ENCODE results near the gene ARL13A.
"Not testable (repeated sequence)": the region's sequence is repeated elsewhere in the genome, so short reads cannot be mapped to it uniquely, and the experiment has no call there.

ARL13A gene

GRCh38 chrX:100969408-100969807, at the start of gene ARL13A:
TSS of gene ARL13A (plus strand) at chrX:100969708. CDS start at chrX:100973690, 3,982 bp downstream.
- DNase-seq (ENCODE audit: low read depth), result no peak

- no peak for DNase-seq (ENCODE audit: low read depth)
Observed at GRCh38 chrX:100924375-100924774, 45.1 kb upstream of the ARL13A start.

- DNase-seq (ENCODE audit: low read depth), result no peak
Observed at GRCh38 chrX:100926453-100926852, 43.1 kb upstream of the ARL13A start.

GRCh38 chrX:100928660-100929613, 40.6 kb upstream of the ARL13A start, which contains the start of gene XKRX:
TSS of gene XKRX (minus strand) at chrX:100928917. CDS start at chrX:100928304, 613 bp downstream.
- DNase-seq (ENCODE audit: low read depth), result no peak

GRCh38 chrX:100931218-100931924, 38.1 kb upstream of the ARL13A start:
- DNase-seq (ENCODE audit: low read depth), result no peak

- DNase-seq (ENCODE audit: low read depth), result no peak
Observed at GRCh38 chrX:100931925-100932285, 37.6 kb upstream of the ARL13A start.

GRCh38 chrX:100935767-100936166, 33.7 kb upstream of the ARL13A start:
- no peak for DNase-seq (ENCODE audit: low read depth)

- DNase-seq (ENCODE audit: low read depth), result no peak
Observed at GRCh38 chrX:100939333-100939732, 30.2 kb upstream of the ARL13A start.

- no peak for DNase-seq (ENCODE audit: low read depth)
Observed at GRCh38 chrX:100944601-100945000, 24.9 kb upstream of the ARL13A start.

GRCh38 chrX:100946299-100946927, 23.1 kb upstream of the ARL13A start:
- DNase-seq (ENCODE audit: low read depth), result no peak

GRCh38 chrX:100948557-100948956, 21.0 kb upstream of the ARL13A start:
- DNase-seq (ENCODE audit: low read depth), result no peak

GRCh38 chrX:100962811-100963210, 6.7 kb upstream of the ARL13A start:
- DNase-seq (ENCODE audit: low read depth), result no peak

- no peak for DNase-seq (ENCODE audit: low read depth)
Observed at GRCh38 chrX:100964362-100964761, 5.1 kb upstream of the ARL13A start.

GRCh38 chrX:100969936-100970335, 428 bp downstream of the ARL13A start:
- DNase-seq (ENCODE audit: low read depth), result no peak

GRCh38 chrX:100973411-100973810, 3.9 kb downstream of the ARL13A start:
- no peak for DNase-seq (ENCODE audit: low read depth)

GRCh38 chrX:100975212-100975611, 5.7 kb downstream of the ARL13A start:
- no peak for DNase-seq (ENCODE audit: low read depth)

- DNase-seq (ENCODE audit: low read depth), result no peak
Observed at GRCh38 chrX:100976211-100976610, 6.7 kb downstream of the ARL13A start.

GRCh38 chrX:100979881-100980607, 10.5 kb downstream of the ARL13A start:
- DNase-seq (ENCODE audit: low read depth), result no peak

- DNase-seq (ENCODE audit: low read depth), result no peak
Observed at GRCh38 chrX:100980608-100981497, 11.3 kb downstream of the ARL13A start.

- not testable (repeated sequence) for DNase-seq (ENCODE audit: low read depth)
Observed at GRCh38 chrX:100981498-100981845, 12.0 kb downstream of the ARL13A start.

- DNase-seq (ENCODE audit: low read depth), result no peak
Observed at GRCh38 chrX:100984818-100985217, 15.3 kb downstream of the ARL13A start.
